NCI-H2029 (cell line): ENCODE measurements around the gene SMCO4.
"Not testable (repeated sequence)": the region's sequence is repeated elsewhere in the genome, so short reads cannot be mapped to it uniquely, and the experiment has no call there.

Experiments used
- DNase-seq: peaks from one replicate; lab custom pipeline; 2025; lab: John Stamatoyannopoulos, UW

Gene SMCO4

GRCh38 chr11:93476796-93477195 is 66.4 kb downstream of the SMCO4 start:
- no peak for DNase-seq

GRCh38 chr11:93474123-93474522 is 69.1 kb downstream of the SMCO4 start:
- no peak for DNase-seq

GRCh38 chr11:93468290-93468689 is 74.9 kb downstream of the SMCO4 start:
- no peak for DNase-seq

GRCh38 chr11:93467054-93467453 is 76.1 kb downstream of the SMCO4 start:
- no peak for DNase-seq

GRCh38 chr11:93464927-93465540 is 78.2 kb downstream of the SMCO4 start:
- DNase-seq, result no peak

GRCh38 chr11:93463666-93464065 is 79.5 kb downstream of the SMCO4 start:
- DNase-seq, result not testable (repeated sequence)

GRCh38 chr11:93458286-93458685 is 84.9 kb downstream of the SMCO4 start:
- DNase-seq, result no peak

- peak; percentile 43 for DNase-seq
Observed at GRCh38 chr11:93444617-93445073, 98.5 kb downstream of the SMCO4 start.

GRCh38 chr11:93443232-93443631 is 100.0 kb downstream of the SMCO4 start:
- DNase-seq, result not testable (repeated sequence)

- no peak for DNase-seq
Observed at GRCh38 chr11:93432247-93432646, 110.9 kb downstream of the SMCO4 start.
